GM23338 (cell line): Measurements from ENCODE around the gene RPS18. TPM values are rescaled to one million over a fixed set of nuclear protein-coding genes. Genes with fewer than 3 reads are reported as not detected.

ENCODE experiments used
- ATAC-seq: fragments of 200-7000 bp; cut with Tn5 transposase; 3 replicates; pipeline ENCODE4 v1.9.1; 2020
- DNase-seq: peaks from one replicate; pipeline ENCODE4 v3.0.0-alpha.2; 2015; ENCODE audit warnings: low spot score
- H2AFZ ChIP-seq: fragments of 200-600 bp; sonication (generic); 2 replicates; pipeline ENCODE4 v1.8.0; 2016; ENCODE audit warnings: antibody characterized with exemption, mild to moderate bottlenecking, moderate library complexity
- H3F3A ChIP-seq: fragments of 200-600 bp; sonication (generic); replicated peaks from 2 replicates; pipeline ENCODE4 v1.8.0; 2017; ENCODE audit warnings: antibody characterized with exemption, mixed run types, low read depth
- H3K27ac ChIP-seq: fragments of 200-600 bp; sonication (generic); 2 replicates; pipeline ENCODE4 v1.6.1; 2016; ENCODE audit warnings: low read depth
- H3K27me3 ChIP-seq: fragments of 200-600 bp; sonication (generic); 2 replicates; pipeline ENCODE4 v1.8.0; 2016; ENCODE audit warnings: mild to moderate bottlenecking, mixed run types, moderate library complexity; ENCODE audit not compliant: insufficient read depth
- H3K36me3 ChIP-seq: fragments of 200-600 bp; sonication (generic); 2 replicates; pipeline ENCODE4 v1.8.0; 2016; ENCODE audit warnings: mild to moderate bottlenecking; ENCODE audit not compliant: insufficient read depth
- H3K4me1 ChIP-seq: fragments of 200-600 bp; sonication (generic); 2 replicates; pipeline ENCODE4 v1.8.0; 2016; ENCODE audit warnings: mild to moderate bottlenecking, moderate library complexity; ENCODE audit not compliant: insufficient read depth
- H3K4me2 ChIP-seq: fragments of 200-600 bp; sonication (generic); 2 replicates; pipeline ENCODE4 v1.7.1; 2017; ENCODE audit warnings: mixed run types
- H3K4me3 ChIP-seq: fragments of 200-600 bp; sonication (generic); 2 replicates; pipeline ENCODE4 v1.6.1; 2016; ENCODE audit warnings: mixed run types
- H3K79me2 ChIP-seq: fragments of 200-600 bp; sonication (generic); replicated peaks from 2 replicates; pipeline ENCODE4 v1.8.0; 2017; ENCODE audit warnings: mild to moderate bottlenecking; ENCODE audit not compliant: insufficient read depth
- H3K9me2 ChIP-seq: fragments of 200-600 bp; sonication (generic); 2 replicates; pipeline ENCODE4 v1.8.0; 2017; ENCODE audit not compliant: insufficient read depth
- H4K20me1 ChIP-seq: fragments of 200-600 bp; sonication (generic); replicated peaks from 2 replicates; pipeline ENCODE4 v1.8.0; 2017; ENCODE audit warnings: mild to moderate bottlenecking; ENCODE audit not compliant: insufficient read depth
- H3K27ac Mint-ChIP-seq: 2 replicates; pipeline ENCODE4 v1.8.0; 2020; ENCODE audit warnings: inconsistent platforms, mild to moderate bottlenecking, moderate library complexity, mixed read lengths
- H3K27me3 Mint-ChIP-seq: 3 replicates; pipeline ENCODE4 v1.8.0; 2022; ENCODE audit warnings: low read depth, mild to moderate bottlenecking, moderate library complexity, mixed read lengths, inconsistent platforms; ENCODE audit not compliant: insufficient read depth, poor library complexity
- H3K36me3 Mint-ChIP-seq: 3 replicates; pipeline ENCODE4 v1.8.0; 2021; ENCODE audit warnings: low read depth, mild to moderate bottlenecking, inconsistent platforms, moderate library complexity, mixed read lengths
- H3K4me1 Mint-ChIP-seq: 3 replicates; pipeline ENCODE4 v1.8.0; 2020; ENCODE audit warnings: mild to moderate bottlenecking, inconsistent platforms, mixed read lengths
- H3K4me3 Mint-ChIP-seq: 3 replicates; pipeline ENCODE4 v1.8.0; 2021; ENCODE audit warnings: moderate library complexity, mild to moderate bottlenecking, inconsistent platforms, mixed read lengths
- H3K9me3 Mint-ChIP-seq: 3 replicates; pipeline ENCODE4 v1.8.0; 2020; ENCODE audit warnings: moderate library complexity, mild to moderate bottlenecking, inconsistent platforms, mixed read lengths
- CREB1 ChIP-seq: fragments of 250-450 bp; sonication (Bioruptor Pico); IDR thresholded peaks from 2 replicates; pipeline ENCODE4 v1.5.0; 2020; ENCODE audit warnings: low read depth, mild to moderate bottlenecking, moderate library complexity
- ETS1 ChIP-seq: IDR thresholded peaks from 2 replicates; pipeline ENCODE4 v1.6.1; 2016; ENCODE audit warnings: antibody characterized with exemption
- EZH2 ChIP-seq: fragments of 200-600 bp; sonication (generic); IDR thresholded peaks from one replicate; pipeline ENCODE4 v1.8.0; 2017; ENCODE audit warnings: antibody characterized with exemption, mild to moderate bottlenecking, low read depth; ENCODE audit not compliant: unreplicated experiment
- EZH2phosphoT487 ChIP-seq: fragments of 200-600 bp; sonication (generic); IDR thresholded peaks from one replicate; pipeline ENCODE4 v1.8.1; 2018; ENCODE audit warnings: antibody characterized with exemption; ENCODE audit not compliant: unreplicated experiment
- JUNB ChIP-seq: IDR thresholded peaks from one replicate; pipeline ENCODE4 v1.6.1; 2016; ENCODE audit warnings: antibody characterized with exemption; ENCODE audit not compliant: unreplicated experiment
- NANOG ChIP-seq: IDR thresholded peaks from 2 replicates; pipeline ENCODE4 v1.6.1; 2016; ENCODE audit warnings: antibody characterized with exemption, borderline replicate concordance
- POLR2AphosphoS5 ChIP-seq: IDR thresholded peaks from 2 replicates; pipeline ENCODE4 v1.6.1; 2016; ENCODE audit warnings: antibody characterized with exemption, low read depth
- STAT1 ChIP-seq: IDR thresholded peaks from one replicate; pipeline ENCODE4 v1.6.1; 2016; ENCODE audit warnings: antibody characterized with exemption; ENCODE audit not compliant: unreplicated experiment
- ZNF114 ChIP-seq: fragments of 250-450 bp; sonication (Bioruptor Pico); IDR thresholded peaks from 2 replicates; pipeline ENCODE4 v1.5.0; 2020; ENCODE audit warnings: mild to moderate bottlenecking, moderate library complexity
- ZNF331 ChIP-seq: fragments of 250-450 bp; sonication (Bioruptor Pico); IDR thresholded peaks from 2 replicates; pipeline ENCODE4 v1.5.0; 2020; ENCODE audit warnings: low read depth, mild to moderate bottlenecking, moderate library complexity
- polyA plus RNA-seq: library from polyadenylated mRNA; unstranded; fragments of >200 nt; fragmentation: Nextera tagmentation; extraction: Ambion mirVana; gene quantifications from 2 replicates; pipeline ENCODE4 v1.2.1, GENCODE V29; 2016
- total RNA-seq: library from RNA; depleted of rRNA; stranded (reverse); fragments of >200 nt; shearing (Covaris generic); gene quantifications from 2 replicates; pipeline ENCODE4 v1.2.3, GENCODE V29; 2014
- TF ChIP-seq, protein P1 (sequence below): fragments of 250-450 bp; sonication (Bioruptor Pico); IDR thresholded peaks from 2 replicates; pipeline ENCODE4 v1.5.0; 2020; ENCODE audit warnings: mild to moderate bottlenecking, moderate library complexity
- TF ChIP-seq, protein P2 (sequence below), 2 experiments: fragments of 200-600 bp in 1 of 2; sonication (generic) in 1 of 2; conservative IDR thresholded peaks; 2 replicates each; pipeline versions ENCODE4 v1.5.1 to v1.6.1; 2016 to 2017; ENCODE audit warnings: antibody characterized with exemption in 2 of 2, low read depth in 2 of 2, mild to moderate bottlenecking in 2 of 2, moderate library complexity in 1 of 2
- TF ChIP-seq, protein P3 (sequence below): IDR thresholded peaks from one replicate; pipeline ENCODE4 v1.6.1; 2018; ENCODE audit warnings: antibody characterized with exemption; ENCODE audit not compliant: unreplicated experiment

RPS18 gene
- total and polyA plus RNA-seq, 2 experiments from 2014 or later = 2,133 to 4,776 TPM

DNA sequence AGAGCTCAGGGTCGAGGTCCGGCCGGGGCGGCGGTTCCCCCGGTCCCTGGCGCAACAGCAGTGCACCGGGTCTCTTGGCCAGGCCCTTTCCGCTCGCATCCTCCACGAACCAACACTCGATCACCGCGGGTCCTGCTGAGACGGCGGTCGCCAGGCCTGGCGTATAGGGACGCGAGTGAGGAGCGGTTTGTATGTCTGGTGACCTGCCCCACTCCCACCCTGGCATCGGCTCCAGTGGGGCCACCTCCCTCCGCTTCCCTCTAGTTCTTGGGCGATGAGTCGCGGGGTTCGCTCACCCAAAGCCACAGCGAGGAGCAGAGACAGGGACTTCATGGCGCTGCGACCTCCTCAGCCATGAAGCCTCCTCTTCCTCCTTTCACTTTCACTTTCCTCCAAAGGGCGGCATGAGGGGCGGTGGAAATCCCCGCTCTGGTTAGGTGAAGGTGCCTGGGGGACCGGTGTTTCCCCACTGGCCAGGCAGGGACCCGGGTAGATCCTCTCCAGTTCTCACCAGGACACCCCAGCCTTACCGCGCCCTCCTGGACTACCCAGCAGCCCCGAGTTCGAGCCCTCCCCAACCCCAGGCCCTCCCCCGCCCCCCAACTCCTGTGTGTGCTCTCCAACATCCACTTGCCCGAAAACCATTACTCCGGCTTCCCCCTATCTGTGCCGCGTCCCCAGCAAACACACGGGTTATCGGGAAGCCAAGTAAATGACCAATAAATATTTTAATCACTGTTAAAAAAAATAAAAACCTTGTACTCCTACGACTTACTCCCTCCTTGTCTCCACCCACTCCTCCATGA, 42.0 kb downstream of the RPS18 start, which contains the start of gene TAPBP:
TSS of gene TAPBP (minus strand) at position 370 of the 806 bp plus-strand sequence. CDS start at position 333, 37 bp downstream.
- H3K27me3 ChIP-seq = no peaks in the 10 kb centered on the region
- peak within 1 kb of the TSS; percentile 91 for H3K4me3 ChIP-seq
- H3K36me3 ChIP-seq = no peaks in the 10 kb centered on the region
- peaks cover 21% of the 10 kb centered on the region for H3K27me3 Mint-ChIP-seq
- H2AFZ ChIP-seq = peak within 1 kb of the TSS; percentile 80
- no peak within 1 kb of the TSS; the same call in none of the 2 replicates for H3K27ac Mint-ChIP-seq
- no peaks in the 10 kb centered on the region; the same call in 1 of the 2 replicates for H4K20me1 ChIP-seq
- no peaks in the 10 kb centered on the region; the same call in 1 of the 3 replicates for H3K9me3 Mint-ChIP-seq
- H3K4me1 Mint-ChIP-seq = peaks cover 41% of the 10 kb centered on the region
- DNase-seq (peak; percentile 63), ATAC-seq (peak; percentile 3)
- TF ChIP-seq, protein P1, sequence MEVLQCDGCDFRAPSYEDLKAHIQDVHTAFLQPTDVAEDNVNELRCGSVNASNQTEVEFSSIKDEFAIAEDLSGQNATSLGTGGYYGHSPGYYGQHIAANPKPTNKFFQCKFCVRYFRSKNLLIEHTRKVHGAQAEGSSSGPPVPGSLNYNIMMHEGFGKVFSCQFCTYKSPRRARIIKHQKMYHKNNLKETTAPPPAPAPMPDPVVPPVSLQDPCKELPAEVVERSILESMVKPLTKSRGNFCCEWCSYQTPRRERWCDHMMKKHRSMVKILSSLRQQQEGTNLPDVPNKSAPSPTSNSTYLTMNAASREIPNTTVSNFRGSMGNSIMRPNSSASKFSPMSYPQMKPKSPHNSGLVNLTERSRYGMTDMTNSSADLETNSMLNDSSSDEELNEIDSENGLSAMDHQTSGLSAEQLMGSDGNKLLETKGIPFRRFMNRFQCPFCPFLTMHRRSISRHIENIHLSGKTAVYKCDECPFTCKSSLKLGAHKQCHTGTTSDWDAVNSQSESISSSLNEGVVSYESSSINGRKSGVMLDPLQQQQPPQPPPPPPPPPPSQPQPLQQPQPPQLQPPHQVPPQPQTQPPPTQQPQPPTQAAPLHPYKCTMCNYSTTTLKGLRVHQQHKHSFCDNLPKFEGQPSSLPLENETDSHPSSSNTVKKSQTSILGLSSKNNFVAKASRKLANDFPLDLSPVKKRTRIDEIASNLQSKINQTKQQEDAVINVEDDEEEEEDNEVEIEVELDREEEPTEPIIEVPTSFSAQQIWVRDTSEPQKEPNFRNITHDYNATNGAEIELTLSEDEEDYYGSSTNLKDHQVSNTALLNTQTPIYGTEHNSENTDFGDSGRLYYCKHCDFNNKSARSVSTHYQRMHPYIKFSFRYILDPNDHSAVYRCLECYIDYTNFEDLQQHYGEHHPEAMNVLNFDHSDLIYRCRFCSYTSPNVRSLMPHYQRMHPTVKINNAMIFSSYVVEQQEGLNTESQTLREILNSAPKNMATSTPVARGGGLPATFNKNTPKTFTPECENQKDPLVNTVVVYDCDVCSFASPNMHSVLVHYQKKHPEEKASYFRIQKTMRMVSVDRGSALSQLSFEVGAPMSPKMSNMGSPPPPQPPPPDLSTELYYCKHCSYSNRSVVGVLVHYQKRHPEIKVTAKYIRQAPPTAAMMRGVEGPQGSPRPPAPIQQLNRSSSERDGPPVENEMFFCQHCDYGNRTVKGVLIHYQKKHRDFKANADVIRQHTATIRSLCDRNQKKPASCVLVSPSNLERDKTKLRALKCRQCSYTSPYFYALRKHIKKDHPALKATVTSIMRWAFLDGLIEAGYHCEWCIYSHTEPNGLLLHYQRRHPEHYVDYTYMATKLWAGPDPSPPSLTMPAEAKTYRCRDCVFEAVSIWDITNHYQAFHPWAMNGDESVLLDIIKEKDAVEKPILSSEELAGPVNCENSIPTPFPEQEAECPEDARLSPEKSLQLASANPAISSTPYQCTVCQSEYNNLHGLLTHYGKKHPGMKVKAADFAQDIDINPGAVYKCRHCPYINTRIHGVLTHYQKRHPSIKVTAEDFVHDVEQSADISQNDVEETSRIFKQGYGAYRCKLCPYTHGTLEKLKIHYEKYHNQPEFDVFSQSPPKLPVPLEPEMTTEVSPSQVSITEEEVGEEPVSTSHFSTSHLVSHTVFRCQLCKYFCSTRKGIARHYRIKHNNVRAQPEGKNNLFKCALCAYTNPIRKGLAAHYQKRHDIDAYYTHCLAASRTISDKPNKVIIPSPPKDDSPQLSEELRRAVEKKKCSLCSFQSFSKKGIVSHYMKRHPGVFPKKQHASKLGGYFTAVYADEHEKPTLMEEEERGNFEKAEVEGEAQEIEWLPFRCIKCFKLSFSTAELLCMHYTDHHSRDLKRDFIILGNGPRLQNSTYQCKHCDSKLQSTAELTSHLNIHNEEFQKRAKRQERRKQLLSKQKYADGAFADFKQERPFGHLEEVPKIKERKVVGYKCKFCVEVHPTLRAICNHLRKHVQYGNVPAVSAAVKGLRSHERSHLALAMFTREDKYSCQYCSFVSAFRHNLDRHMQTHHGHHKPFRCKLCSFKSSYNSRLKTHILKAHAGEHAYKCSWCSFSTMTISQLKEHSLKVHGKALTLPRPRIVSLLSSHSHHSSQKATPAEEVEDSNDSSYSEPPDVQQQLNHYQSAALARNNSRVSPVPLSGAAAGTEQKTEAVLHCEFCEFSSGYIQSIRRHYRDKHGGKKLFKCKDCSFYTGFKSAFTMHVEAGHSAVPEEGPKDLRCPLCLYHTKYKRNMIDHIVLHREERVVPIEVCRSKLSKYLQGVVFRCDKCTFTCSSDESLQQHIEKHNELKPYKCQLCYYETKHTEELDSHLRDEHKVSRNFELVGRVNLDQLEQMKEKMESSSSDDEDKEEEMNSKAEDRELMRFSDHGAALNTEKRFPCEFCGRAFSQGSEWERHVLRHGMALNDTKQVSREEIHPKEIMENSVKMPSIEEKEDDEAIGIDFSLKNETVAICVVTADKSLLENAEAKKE (CRISPR knock-in tag) = no peak
- TF ChIP-seq ETS1 = no peak; the same call in 1 of the 2 replicates
- TF ChIP-seq, protein P2, sequence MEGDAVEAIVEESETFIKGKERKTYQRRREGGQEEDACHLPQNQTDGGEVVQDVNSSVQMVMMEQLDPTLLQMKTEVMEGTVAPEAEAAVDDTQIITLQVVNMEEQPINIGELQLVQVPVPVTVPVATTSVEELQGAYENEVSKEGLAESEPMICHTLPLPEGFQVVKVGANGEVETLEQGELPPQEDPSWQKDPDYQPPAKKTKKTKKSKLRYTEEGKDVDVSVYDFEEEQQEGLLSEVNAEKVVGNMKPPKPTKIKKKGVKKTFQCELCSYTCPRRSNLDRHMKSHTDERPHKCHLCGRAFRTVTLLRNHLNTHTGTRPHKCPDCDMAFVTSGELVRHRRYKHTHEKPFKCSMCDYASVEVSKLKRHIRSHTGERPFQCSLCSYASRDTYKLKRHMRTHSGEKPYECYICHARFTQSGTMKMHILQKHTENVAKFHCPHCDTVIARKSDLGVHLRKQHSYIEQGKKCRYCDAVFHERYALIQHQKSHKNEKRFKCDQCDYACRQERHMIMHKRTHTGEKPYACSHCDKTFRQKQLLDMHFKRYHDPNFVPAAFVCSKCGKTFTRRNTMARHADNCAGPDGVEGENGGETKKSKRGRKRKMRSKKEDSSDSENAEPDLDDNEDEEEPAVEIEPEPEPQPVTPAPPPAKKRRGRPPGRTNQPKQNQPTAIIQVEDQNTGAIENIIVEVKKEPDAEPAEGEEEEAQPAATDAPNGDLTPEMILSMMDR (conservative IDR thresholded peaks at IDR 0.05; ENCODE audit: low read depth in 2 of 2) = no peak
- TF ChIP-seq NANOG = no peak
- no peak for TF ChIP-seq ZNF114
- TF ChIP-seq STAT1 = no peak
- TF ChIP-seq ZNF331 (CRISPR knock-in tag) = no peak
- no peak for TF ChIP-seq POLR2AphosphoS5
- TF ChIP-seq EZH2 = no peak
- TF ChIP-seq JUNB = no peak
- TF ChIP-seq, protein P3, sequence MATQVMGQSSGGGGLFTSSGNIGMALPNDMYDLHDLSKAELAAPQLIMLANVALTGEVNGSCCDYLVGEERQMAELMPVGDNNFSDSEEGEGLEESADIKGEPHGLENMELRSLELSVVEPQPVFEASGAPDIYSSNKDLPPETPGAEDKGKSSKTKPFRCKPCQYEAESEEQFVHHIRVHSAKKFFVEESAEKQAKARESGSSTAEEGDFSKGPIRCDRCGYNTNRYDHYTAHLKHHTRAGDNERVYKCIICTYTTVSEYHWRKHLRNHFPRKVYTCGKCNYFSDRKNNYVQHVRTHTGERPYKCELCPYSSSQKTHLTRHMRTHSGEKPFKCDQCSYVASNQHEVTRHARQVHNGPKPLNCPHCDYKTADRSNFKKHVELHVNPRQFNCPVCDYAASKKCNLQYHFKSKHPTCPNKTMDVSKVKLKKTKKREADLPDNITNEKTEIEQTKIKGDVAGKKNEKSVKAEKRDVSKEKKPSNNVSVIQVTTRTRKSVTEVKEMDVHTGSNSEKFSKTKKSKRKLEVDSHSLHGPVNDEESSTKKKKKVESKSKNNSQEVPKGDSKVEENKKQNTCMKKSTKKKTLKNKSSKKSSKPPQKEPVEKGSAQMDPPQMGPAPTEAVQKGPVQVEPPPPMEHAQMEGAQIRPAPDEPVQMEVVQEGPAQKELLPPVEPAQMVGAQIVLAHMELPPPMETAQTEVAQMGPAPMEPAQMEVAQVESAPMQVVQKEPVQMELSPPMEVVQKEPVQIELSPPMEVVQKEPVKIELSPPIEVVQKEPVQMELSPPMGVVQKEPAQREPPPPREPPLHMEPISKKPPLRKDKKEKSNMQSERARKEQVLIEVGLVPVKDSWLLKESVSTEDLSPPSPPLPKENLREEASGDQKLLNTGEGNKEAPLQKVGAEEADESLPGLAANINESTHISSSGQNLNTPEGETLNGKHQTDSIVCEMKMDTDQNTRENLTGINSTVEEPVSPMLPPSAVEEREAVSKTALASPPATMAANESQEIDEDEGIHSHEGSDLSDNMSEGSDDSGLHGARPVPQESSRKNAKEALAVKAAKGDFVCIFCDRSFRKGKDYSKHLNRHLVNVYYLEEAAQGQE = no peak
- no peak for TF ChIP-seq CREB1 (CRISPR knock-in tag)
- TF ChIP-seq EZH2phosphoT487 = no peak
- peak within 1 kb of the TSS; percentile 99 for H3K4me2 ChIP-seq
- H3K9me2 ChIP-seq = no peaks in the 10 kb centered on the region
- peaks cover 25% of the 10 kb centered on the region for H3K4me1 ChIP-seq
- peaks cover 10% of the 10 kb centered on the region for H3K36me3 Mint-ChIP-seq
- H3K4me3 Mint-ChIP-seq = peak within 1 kb of the TSS; percentile 92
- peaks cover 16% of the 10 kb centered on the region for H3F3A ChIP-seq
- 0 out of 2 replicates have a peak, but pooled peaks cover 6% of the 10 kb centered on the region for H3K79me2 ChIP-seq
- no peak within 1 kb of the TSS for H3K27ac ChIP-seq
